ENCODE data around the gene SMAD4.

- TF ChIP-seq EZH2 (IDR thresholded peaks at IDR 0.05; ENCODE audit: low read depth) = no peak
- TF ChIP-seq, protein P1, sequence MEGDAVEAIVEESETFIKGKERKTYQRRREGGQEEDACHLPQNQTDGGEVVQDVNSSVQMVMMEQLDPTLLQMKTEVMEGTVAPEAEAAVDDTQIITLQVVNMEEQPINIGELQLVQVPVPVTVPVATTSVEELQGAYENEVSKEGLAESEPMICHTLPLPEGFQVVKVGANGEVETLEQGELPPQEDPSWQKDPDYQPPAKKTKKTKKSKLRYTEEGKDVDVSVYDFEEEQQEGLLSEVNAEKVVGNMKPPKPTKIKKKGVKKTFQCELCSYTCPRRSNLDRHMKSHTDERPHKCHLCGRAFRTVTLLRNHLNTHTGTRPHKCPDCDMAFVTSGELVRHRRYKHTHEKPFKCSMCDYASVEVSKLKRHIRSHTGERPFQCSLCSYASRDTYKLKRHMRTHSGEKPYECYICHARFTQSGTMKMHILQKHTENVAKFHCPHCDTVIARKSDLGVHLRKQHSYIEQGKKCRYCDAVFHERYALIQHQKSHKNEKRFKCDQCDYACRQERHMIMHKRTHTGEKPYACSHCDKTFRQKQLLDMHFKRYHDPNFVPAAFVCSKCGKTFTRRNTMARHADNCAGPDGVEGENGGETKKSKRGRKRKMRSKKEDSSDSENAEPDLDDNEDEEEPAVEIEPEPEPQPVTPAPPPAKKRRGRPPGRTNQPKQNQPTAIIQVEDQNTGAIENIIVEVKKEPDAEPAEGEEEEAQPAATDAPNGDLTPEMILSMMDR (conservative IDR thresholded peaks at IDR 0.05) = no peak
These were observed 37.7 kb upstream of the SMAD4 start for GRCh38 chr18:50992351-50992762.
